ENCODE measurements around the gene HAO2. TPM values are rescaled to one million over a fixed set of nuclear protein-coding genes. Genes with fewer than 3 reads are reported as not detected.
"Not testable (repeated sequence)": the region's sequence is repeated elsewhere in the genome, so short reads cannot be mapped to it uniquely, and the experiment has no call there.

The HAO2 gene
- total RNA-seq, 2 donors from 2014 or later, result not detected

GRCh38 chr1:119348941-119349340 is 19.6 kb upstream of the HAO2 start:
- 68 to 74% methylated on average over 4 of the region's 4 CpGs for WGBS, 2 donors
- intact Hi-C loops (cut with DNase I), result no loop called here
- Histone ChIP-seq H3K36me3 (replicated peaks in 1 of 2; ENCODE audit: insufficient read depth in 1 of 2, low read depth in 2 of 2) (no peaks in the 10 kb centered on the region), H3K27ac (no peak overlapping the region), H3K4me1 (no peaks in the 10 kb centered on the region), H3K27me3 (no peaks in the 10 kb centered on the region), H3K9me3 (no peaks in the 10 kb centered on the region), H3K4me3 (no peak overlapping the region)
- no peak for DNase-seq
- TF ChIP-seq CTCF (IDR thresholded peaks at IDR 0.05) (no peak), POLR2A (IDR thresholded peaks at IDR 0.05) (no peak)
- ATAC-seq, result no peak

- H3K4me1 ChIP-seq; H3K4me3 ChIP-seq; H3K36me3 ChIP-seq (replicated peaks in 1 of 2; ENCODE audit: insufficient read depth in 1 of 2, low read depth in 2 of 2); H3K9me3 ChIP-seq; H3K27me3 ChIP-seq; intact Hi-C loops (cut with DNase I); H3K27ac ChIP-seq; ATAC-seq; DNase-seq: not testable (repeated sequence)
- WGBS, 2 donors, result 95 to 97% methylated on average over 2 of the region's 2 CpGs
Measured at GRCh38 chr1:119350866-119351265, 17.7 kb upstream of the HAO2 start.

- WGBS, 2 donors, result 93 to 94% methylated on average over 1 of the region's 1 CpG
Measured at GRCh38 chr1:119351997-119352396, 16.6 kb upstream of the HAO2 start.

GRCh38 chr1:119353836-119354235 is 14.7 kb upstream of the HAO2 start:
- H3K4me1 ChIP-seq, result no peaks in the 10 kb centered on the region
- H3K9me3 ChIP-seq, result no peaks in the 10 kb centered on the region
- 68 to 89% methylated on average over 3 of the region's 3 CpGs for WGBS, 2 donors
- no peaks in the 10 kb centered on the region for H3K27me3 ChIP-seq
- intact Hi-C loops (cut with DNase I), result no loop called here
- no peak overlapping the region for H3K27ac ChIP-seq
- DNase-seq (no peak), ATAC-seq (no peak)
- TF ChIP-seq CTCF (IDR thresholded peaks at IDR 0.05) (no peak), POLR2A (IDR thresholded peaks at IDR 0.05) (no peak)
- H3K4me3 ChIP-seq, result no peak overlapping the region
- H3K36me3 ChIP-seq (replicated peaks in 1 of 2; ENCODE audit: insufficient read depth in 1 of 2, low read depth in 2 of 2), result no peaks in the 10 kb centered on the region

More at GRCh38 chr1:119351997-119352396, 16.6 kb upstream of the HAO2 start:
- no peak for TF ChIP-seq CTCF (IDR thresholded peaks at IDR 0.05)
- TF ChIP-seq POLR2A (IDR thresholded peaks at IDR 0.05), result no peak
- no peak for DNase-seq
- intact Hi-C loops (cut with DNase I), result no loop called here
- ATAC-seq, result no peak
- H3K4me1 ChIP-seq, result no peaks in the 10 kb centered on the region
- H3K4me3 ChIP-seq, result no peak overlapping the region
- H3K27me3 ChIP-seq, result no peaks in the 10 kb centered on the region
- no peaks in the 10 kb centered on the region for H3K36me3 ChIP-seq (replicated peaks in 1 of 2; ENCODE audit: insufficient read depth in 1 of 2, low read depth in 2 of 2)
- H3K9me3 ChIP-seq, result no peaks in the 10 kb centered on the region
- H3K27ac ChIP-seq, result no peak overlapping the region

GRCh38 chr1:119358636-119359035 is 9.9 kb upstream of the HAO2 start:
- no peak overlapping the region for H3K27ac ChIP-seq
- no peak for TF ChIP-seq CTCF (IDR thresholded peaks at IDR 0.05)
- no peak for TF ChIP-seq POLR2A (IDR thresholded peaks at IDR 0.05)
- DNase-seq (no peak), ATAC-seq (no peak)
- H3K4me1 ChIP-seq, result no peaks in the 10 kb centered on the region
- H3K4me3 ChIP-seq, result no peak overlapping the region
- 78 to 83% methylated on average over 4 of the region's 4 CpGs for WGBS, 2 donors
- no peaks in the 10 kb centered on the region for H3K9me3 ChIP-seq
- H3K27me3 ChIP-seq, result no peaks in the 10 kb centered on the region
- intact Hi-C loops (cut with DNase I), result no loop called here
- H3K36me3 ChIP-seq (replicated peaks in 1 of 2; ENCODE audit: insufficient read depth in 1 of 2, low read depth in 2 of 2), result no peaks in the 10 kb centered on the region
